Measurements from ENCODE around the gene MRPL40. TPM values are rescaled to one million over a fixed set of nuclear protein-coding genes. Genes with fewer than 3 reads are reported as not detected.

The MRPL40 gene
- total and polyA plus RNA-seq, 2 experiments from 2014 or later: 15.5 to 53.5 TPM

- Histone ChIP-seq H3K79me2 (replicated peaks; ENCODE audit: insufficient read depth) (no peaks in the 10 kb centered on the region; the same call in 1 of the 2 replicates), H3F3A (replicated peaks; ENCODE audit: low read depth) (no peaks in the 10 kb centered on the region), H3K4me2 (no peak overlapping the region), H4K20me1 (replicated peaks; ENCODE audit: insufficient read depth) (peaks cover 11% of the 10 kb centered on the region; the same call in 1 of the 2 replicates), H3K9me2 (ENCODE audit: insufficient read depth) (no peaks in the 10 kb centered on the region), H3K36me3 (ENCODE audit: insufficient read depth) (peaks cover 26% of the 10 kb centered on the region), H3K4me1 (ENCODE audit: insufficient read depth) (no peaks in the 10 kb centered on the region), H3K27ac (ENCODE audit: low read depth) (no peak overlapping the region), H3K4me3 (no peak overlapping the region), H2AFZ (no peak overlapping the region), H3K27me3 (ENCODE audit: insufficient read depth) (no peaks in the 10 kb centered on the region)
- no peak for DNase-seq (ENCODE audit: low spot score)
- Mint-ChIP-seq H3K4me3 (no peak overlapping the region), H3K36me3 (ENCODE audit: low read depth) (peaks cover 58% of the 10 kb centered on the region), H3K4me1 (peaks cover 4% of the 10 kb centered on the region; the same call in 2 of the 3 replicates), H3K27ac (no peak overlapping the region), H3K9me3 (no peaks in the 10 kb centered on the region), H3K27me3 (ENCODE audit: insufficient read depth, low read depth, poor library complexity) (no peaks in the 10 kb centered on the region)
- ATAC-seq: no peak
- TF ChIP-seq POLR2AphosphoS5 (IDR thresholded peaks at IDR 0.05; ENCODE audit: low read depth): no peak
These were observed 29.2 kb downstream of the MRPL40 start for GRCh38 chr22:19461506-19461905.

GRCh38 chr22:19463008-19463407 is 30.7 kb downstream of the MRPL40 start:
- H3K27ac ChIP-seq (ENCODE audit: low read depth): no peak overlapping the region
- H3K4me3 ChIP-seq: no peak overlapping the region
- peaks cover 60% of the 10 kb centered on the region for H3K36me3 Mint-ChIP-seq (ENCODE audit: low read depth)
- TF ChIP-seq CTCF (conservative IDR thresholded peaks at IDR 0.05; ENCODE audit: low read depth in 2 of 2): no peak
- no peak for TF ChIP-seq ZNF462 (CRISPR knock-in tag; IDR thresholded peaks at IDR 0.05)
- TF ChIP-seq ZNF114 (CRISPR knock-in tag; IDR thresholded peaks at IDR 0.05): no peak
- TF ChIP-seq NANOG (IDR thresholded peaks at IDR 0.05; ENCODE audit: borderline replicate concordance): no peak
- no peak for TF ChIP-seq ZNF331 (CRISPR knock-in tag; IDR thresholded peaks at IDR 0.05; ENCODE audit: low read depth)
- TF ChIP-seq EZH2 (IDR thresholded peaks at IDR 0.05; ENCODE audit: low read depth, unreplicated experiment): no peak
- no peak for TF ChIP-seq JUNB (IDR thresholded peaks at IDR 0.05; ENCODE audit: unreplicated experiment)
- TF ChIP-seq STAT1 (IDR thresholded peaks at IDR 0.05; ENCODE audit: unreplicated experiment): no peak
- TF ChIP-seq REST (IDR thresholded peaks at IDR 0.05; ENCODE audit: unreplicated experiment): no peak
- no peak for TF ChIP-seq POLR2AphosphoS5 (IDR thresholded peaks at IDR 0.05; ENCODE audit: low read depth)
- TF ChIP-seq CREB1 (CRISPR knock-in tag; IDR thresholded peaks at IDR 0.05; ENCODE audit: low read depth): no peak

More at GRCh38 chr22:19463008-19463407, 30.7 kb downstream of the MRPL40 start:
- Histone ChIP-seq H4K20me1 (replicated peaks; ENCODE audit: insufficient read depth) (peaks cover 11% of the 10 kb centered on the region), H3K4me1 (ENCODE audit: insufficient read depth) (no peaks in the 10 kb centered on the region), H3K36me3 (ENCODE audit: insufficient read depth) (peaks cover 31% of the 10 kb centered on the region), H2AFZ (no peak overlapping the region), H3F3A (replicated peaks; ENCODE audit: low read depth) (no peaks in the 10 kb centered on the region), H3K27me3 (ENCODE audit: insufficient read depth) (no peaks in the 10 kb centered on the region), H3K9me2 (ENCODE audit: insufficient read depth) (no peaks in the 10 kb centered on the region), H3K4me2 (no peak overlapping the region), H3K79me2 (replicated peaks; ENCODE audit: insufficient read depth) (no peaks in the 10 kb centered on the region; the same call in 1 of the 2 replicates)
- no peak for ATAC-seq
- H3K9me3 Mint-ChIP-seq: no peaks in the 10 kb centered on the region
- no peak overlapping the region for H3K4me3 Mint-ChIP-seq
- no peak for DNase-seq (ENCODE audit: low spot score)
- H3K27ac Mint-ChIP-seq: no peak overlapping the region
- no peaks in the 10 kb centered on the region for H3K27me3 Mint-ChIP-seq (ENCODE audit: insufficient read depth, low read depth, poor library complexity)
- H3K4me1 Mint-ChIP-seq: no peaks in the 10 kb centered on the region

Measured in GM23338 (cell line).